ENCODE measurements around the gene TMEM125.

TMEM125 gene

DNA sequence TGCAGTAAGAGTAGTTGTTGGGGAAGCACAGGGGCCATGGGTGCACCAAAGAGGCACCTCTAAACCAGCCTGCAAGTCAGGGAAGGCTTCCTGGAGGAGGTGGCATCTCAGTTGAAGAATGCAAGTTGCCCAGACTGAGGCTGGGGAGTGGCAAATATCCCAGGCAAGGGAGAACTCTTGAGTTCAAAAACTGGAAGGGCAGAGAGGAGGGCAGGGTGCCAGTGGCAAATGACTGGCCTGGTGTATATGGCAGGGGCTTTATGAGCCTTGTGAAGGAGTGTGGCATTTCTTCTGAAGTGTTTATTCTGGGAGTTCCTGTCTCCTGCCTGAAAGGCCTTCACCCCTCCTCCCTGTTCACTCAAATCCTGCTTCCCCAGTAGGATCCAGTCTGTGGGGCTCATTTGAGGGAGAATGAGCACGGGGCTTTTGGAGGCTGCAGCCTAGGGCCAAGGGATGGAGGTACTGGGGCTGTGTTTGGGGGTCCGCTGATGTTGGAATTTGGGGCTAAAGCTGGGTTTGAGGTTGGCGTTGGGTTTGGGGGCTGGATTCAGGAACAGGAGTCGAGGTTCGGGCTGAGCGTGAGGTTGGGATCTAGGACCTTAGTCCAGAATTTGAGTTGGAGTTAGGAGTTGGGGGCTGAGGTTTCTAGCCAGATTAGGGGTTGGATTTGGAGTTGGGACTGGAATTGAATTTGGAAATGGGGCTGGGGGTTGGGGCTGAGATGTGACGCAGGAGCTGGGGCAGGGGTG, at the start of gene TMEM125:
Gene TMEM125 (plus strand): TSS at position 357 of the 749 bp plus-strand sequence. CDS start 2,740 bp downstream, outside the sequence.
- DNase-seq, result no peak

- DNase-seq, result no peak
Observed at GRCh38 chr1:43220905-43221778, 48.6 kb upstream of the TMEM125 start.

DNA sequence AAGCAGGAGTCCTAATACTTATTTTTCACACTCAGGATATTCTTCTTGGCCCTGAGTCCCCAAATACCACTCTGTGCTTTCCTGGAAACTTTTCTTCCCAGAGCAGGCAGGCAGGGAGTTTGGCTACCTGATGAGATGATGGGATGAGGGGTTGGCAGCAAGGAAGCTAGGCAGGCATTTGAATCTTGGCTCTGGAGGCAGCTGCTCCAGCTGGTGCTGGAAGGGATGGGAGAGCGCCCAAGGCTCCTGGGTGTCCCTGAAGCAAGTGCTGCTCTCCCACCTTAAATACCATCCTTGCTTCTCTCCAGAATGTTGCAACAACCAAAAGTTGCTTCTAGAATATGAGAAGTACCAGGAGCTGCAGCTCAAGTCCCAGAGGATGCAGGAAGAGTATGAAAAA, 48.0 kb upstream of the TMEM125 start:
- no peak for DNase-seq

GRCh38 chr1:43222879-43223278, 46.9 kb upstream of the TMEM125 start:
- no peak for DNase-seq

- DNase-seq, result no peak
Observed at GRCh38 chr1:43225168-43225567, 44.6 kb upstream of the TMEM125 start.

- peak; percentile 72 for DNase-seq
Observed at GRCh38 chr1:43227143-43227764, 42.5 kb upstream of the TMEM125 start.

- DNase-seq, result no peak
Observed at GRCh38 chr1:43229826-43230780, 39.7 kb upstream of the TMEM125 start.

- DNase-seq, result peak; percentile 68
Observed at GRCh38 chr1:43232074-43232473, 37.7 kb upstream of the TMEM125 start.

GRCh38 chr1:43232482-43232881, 37.3 kb upstream of the TMEM125 start:
- peak; percentile 20 for DNase-seq

DNA sequence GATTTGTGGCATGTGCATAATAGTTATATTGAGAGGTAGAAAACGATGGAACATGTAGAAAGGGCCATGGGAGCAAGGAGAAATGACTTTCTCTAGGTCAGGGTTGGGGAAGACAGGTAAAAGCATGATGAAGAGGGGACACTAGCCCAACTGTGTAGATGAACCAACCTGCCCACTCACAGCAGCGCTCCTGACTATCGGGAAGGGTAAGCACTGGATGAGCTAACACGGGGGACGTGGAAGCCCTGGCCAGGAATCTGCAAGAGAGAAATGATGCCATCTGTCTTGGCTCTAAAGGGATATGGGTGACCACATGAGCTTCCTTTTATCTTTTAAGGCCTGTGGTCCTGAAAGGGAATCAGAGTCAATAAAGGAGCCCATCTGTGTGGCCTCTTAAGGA, 36.2 kb upstream of the TMEM125 start:
- no peak for DNase-seq

DNA sequence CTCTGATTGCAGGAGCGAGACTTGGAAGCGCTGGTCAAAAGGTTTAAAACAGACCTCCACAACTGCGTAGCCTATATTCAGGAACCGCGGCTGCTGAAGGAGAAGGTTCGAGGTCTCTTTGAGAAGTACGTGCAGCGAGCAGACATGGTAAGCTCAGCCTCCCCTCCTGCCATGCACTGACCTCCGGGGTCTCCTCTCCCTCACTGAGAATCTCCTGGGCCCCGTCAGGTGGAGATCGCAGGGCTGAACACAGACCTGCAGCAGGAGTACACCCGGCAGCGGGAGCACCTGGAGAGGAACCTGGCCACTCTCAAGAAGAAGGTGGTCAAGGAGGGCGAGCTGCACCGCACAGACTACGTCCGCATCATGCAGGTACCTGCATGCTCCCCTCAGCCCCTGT, 35.5 kb upstream of the TMEM125 start:
- no peak for DNase-seq

- DNase-seq, result no peak
Observed at GRCh38 chr1:43235040-43235439, 34.7 kb upstream of the TMEM125 start.

DNA sequence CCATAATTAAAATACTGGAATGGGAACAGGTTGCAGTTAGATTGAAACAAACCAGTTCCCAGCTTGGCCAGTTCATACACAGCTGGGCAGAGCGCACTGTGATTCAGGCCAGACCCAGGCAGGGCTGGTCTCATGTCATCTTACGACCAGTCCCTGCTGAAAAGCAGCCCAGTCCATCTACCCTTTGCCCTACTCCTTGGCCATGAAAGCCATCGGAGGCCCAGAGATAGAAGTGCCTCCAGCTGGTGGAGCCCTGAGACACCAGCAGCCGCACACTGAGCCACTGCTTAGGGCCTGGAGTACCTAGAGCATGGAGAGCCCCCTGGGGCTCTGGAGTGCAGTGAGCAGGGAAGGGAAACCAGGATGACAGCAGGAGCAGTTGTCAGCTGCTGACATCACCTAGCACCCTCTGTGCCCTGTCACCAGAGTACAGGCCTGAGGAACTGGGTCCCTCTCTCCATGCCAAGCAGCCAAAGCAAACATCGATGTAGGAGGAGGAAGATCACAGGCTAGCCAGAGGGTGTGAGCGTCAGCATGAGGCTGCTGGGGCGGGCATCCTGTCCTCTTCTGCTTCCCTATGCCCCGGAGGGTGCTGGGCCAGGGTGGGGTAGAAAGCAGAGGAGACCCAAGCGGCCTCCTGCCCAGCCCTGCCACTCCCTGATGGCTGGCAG, 34.2 kb upstream of the TMEM125 start:
- DNase-seq, result no peak

DNA sequence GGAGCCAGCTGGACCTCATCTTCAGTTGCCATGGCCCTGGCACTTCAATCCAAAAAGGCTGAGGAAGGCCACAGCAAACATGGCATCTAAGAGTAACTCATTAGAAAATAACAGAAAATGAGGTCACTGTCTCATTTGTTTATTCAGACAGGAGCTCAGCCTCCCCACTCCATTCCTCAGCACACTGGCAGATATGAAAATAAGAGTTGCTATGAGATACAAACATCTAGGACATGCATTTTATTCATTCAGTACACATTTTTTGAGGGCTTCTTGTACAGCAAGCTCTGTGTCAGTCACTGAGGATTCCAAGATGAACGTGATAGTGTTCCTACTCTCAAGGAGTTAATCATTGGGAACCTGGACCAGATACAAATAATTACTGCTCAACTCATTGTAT, 32.7 kb upstream of the TMEM125 start:
- no peak for DNase-seq

DNA sequence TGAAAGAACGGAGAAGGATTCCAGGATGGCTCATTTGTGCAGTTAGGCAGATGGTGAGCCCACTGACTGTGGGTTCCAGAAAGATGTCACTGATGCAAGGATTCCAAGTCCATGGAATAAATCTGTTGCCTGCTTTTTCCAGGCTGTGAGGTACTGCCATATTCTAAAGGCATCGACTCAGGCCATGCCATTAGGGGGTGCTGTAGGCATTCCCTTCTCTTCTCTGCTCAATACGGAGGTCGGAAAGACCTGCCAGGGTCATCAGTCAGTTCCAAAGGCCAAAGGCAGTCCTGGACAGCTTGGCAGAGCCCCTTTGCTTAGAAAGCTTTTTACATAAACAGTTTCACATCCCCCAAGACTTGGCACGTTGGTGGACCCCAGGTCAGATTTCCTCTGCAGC, 31.7 kb upstream of the TMEM125 start:
- peak; percentile 56 for DNase-seq

- no peak for DNase-seq
Observed at GRCh38 chr1:43238991-43239469, 30.8 kb upstream of the TMEM125 start.

GRCh38 chr1:43239484-43239883, 30.3 kb upstream of the TMEM125 start:
- DNase-seq, result no peak

DNA sequence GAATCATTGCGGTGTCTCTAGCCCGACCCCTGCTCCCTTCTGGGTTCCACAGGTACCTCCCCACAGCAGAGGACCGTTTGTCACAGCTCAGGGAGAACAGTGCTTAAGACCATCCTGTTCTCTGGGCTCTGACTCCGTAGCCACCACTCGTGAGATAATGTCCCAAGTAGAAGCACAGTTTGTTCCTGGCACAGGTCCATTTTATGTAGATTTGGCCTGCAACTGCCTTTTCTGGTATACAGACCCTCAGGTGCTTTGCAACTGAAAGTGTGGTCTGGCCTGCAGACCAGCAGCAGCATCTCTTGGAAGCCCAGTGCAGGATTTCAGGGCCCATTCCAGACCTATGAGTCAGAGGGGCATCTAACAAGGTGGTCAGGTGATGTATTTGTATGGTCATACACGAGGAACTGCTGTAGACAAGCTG, 28.4 kb upstream of the TMEM125 start:
- peak; percentile 32 for DNase-seq

- no peak for DNase-seq
Observed at GRCh38 chr1:43243299-43243698, 26.5 kb upstream of the TMEM125 start.

DNA sequence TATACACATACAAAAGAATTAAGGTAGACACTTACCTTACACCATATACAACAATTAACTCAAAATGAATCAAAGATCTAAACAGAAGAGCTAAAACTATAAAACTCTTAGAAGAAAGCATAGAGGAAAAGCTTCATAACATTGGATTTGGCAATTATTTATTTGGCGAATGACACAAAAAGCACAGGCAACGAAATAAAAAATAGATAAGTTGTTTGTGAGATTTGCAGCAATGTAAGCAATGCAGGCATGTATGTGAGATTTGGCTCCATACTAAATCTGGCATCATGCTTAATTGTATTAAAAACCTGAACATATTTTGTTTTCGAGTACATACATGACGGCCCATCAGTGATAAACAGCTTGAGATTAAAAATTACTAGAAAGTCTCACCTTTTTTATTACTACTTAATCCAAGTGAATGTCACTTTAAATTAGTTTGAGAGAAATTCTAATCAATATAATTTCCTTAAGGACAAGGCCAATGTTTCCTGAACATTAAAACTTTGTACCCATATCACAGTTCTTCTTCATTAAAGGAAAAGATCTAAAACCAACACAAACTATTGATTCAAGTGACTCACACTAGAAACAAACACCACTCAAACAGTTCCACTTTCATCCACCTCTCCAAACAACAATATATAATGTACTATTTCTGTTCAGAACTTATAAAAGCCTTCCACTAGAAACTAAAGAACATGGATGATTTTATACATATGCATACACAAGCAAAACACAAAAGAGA, 23.1 kb upstream of the TMEM125 start:
- no peak for DNase-seq
